HEK293T (cell line): Measurements from ENCODE around the gene C6orf89.

ENCODE experiments used
- CTCF ChIA-PET: fragments of 350-600 bp; formaldehyde crosslinking; extraction: SDS; loops from one replicate; lab custom pipeline; 2021; ENCODE audit warnings: antibody characterized with exemption, inconsistent platforms; lab: Yijun Ruan, JAX
- POLR2A ChIA-PET: fragments of 350-600 bp; formaldehyde crosslinking; extraction: SDS; loops from one replicate; lab custom pipeline; 2020; ENCODE audit warnings: antibody characterized with exemption, inconsistent platforms; lab: Yijun Ruan, JAX
- DNase-seq: peaks from one replicate; pipeline ENCODE4 v3.0.0; 2012; ENCODE audit warnings: mixed read lengths; ENCODE audit errors: extremely low spot score
- ARNT ChIP-seq: fragments of 450-650 bp; IDR thresholded peaks from 2 replicates; pipeline ENCODE4 v1.6.1; 2017; ENCODE audit warnings: mild to moderate bottlenecking
- BHLHE40 ChIP-seq: fragments of 450-650 bp; IDR thresholded peaks from 2 replicates; pipeline ENCODE4 v1.6.1; 2016; ENCODE audit warnings: mild to moderate bottlenecking, moderate library complexity, borderline replicate concordance
- CTBP1 ChIP-seq: fragments of 450-650 bp; IDR thresholded peaks from 2 replicates; pipeline ENCODE4 v1.6.1; 2016; ENCODE audit warnings: borderline replicate concordance
- ELF4 ChIP-seq: fragments of 450-650 bp; IDR thresholded peaks from 2 replicates; pipeline ENCODE4 v1.6.1; 2017; ENCODE audit warnings: antibody characterized with exemption
- FOXA1 ChIP-seq: fragments of 450-650 bp; IDR thresholded peaks from 2 replicates; pipeline ENCODE4 v1.6.1; 2016; ENCODE audit warnings: mild to moderate bottlenecking
- FOXK2 ChIP-seq: fragments of 450-650 bp; IDR thresholded peaks from 2 replicates; pipeline ENCODE4 v1.6.1; 2016; ENCODE audit warnings: mild to moderate bottlenecking
- FOXM1 ChIP-seq: fragments of 450-650 bp; IDR thresholded peaks from 2 replicates; pipeline ENCODE4 v1.6.1; 2017; ENCODE audit warnings: mild to moderate bottlenecking, borderline replicate concordance
- HDGF ChIP-seq: fragments of 450-650 bp; IDR thresholded peaks from 2 replicates; pipeline ENCODE4 v1.6.1; 2017; ENCODE audit warnings: antibody characterized with exemption, borderline replicate concordance
- L3MBTL2 ChIP-seq: fragments of 450-650 bp; conservative IDR thresholded peaks from 2 replicates; pipeline ENCODE4 v1.6.1; 2016; ENCODE audit warnings: mild to moderate bottlenecking
- LEF1 ChIP-seq: fragments of 450-650 bp; IDR thresholded peaks from 2 replicates; pipeline ENCODE4 v1.6.1; 2017; ENCODE audit warnings: mild to moderate bottlenecking, borderline replicate concordance
- NFRKB ChIP-seq: fragments of 450-650 bp; IDR thresholded peaks from 2 replicates; pipeline ENCODE4 v1.6.1; 2016; ENCODE audit warnings: mild to moderate bottlenecking, moderate library complexity
- PKNOX1 ChIP-seq: fragments of 450-650 bp; IDR thresholded peaks from 2 replicates; pipeline ENCODE4 v1.6.1; 2016
- SP1 ChIP-seq: fragments of 450-650 bp; IDR thresholded peaks from 2 replicates; pipeline ENCODE4 v1.6.1; 2017
- SUZ12 ChIP-seq: fragments of 450-650 bp; IDR thresholded peaks from 2 replicates; pipeline ENCODE4 v1.6.1; 2016; ENCODE audit warnings: mild to moderate bottlenecking
- TARDBP ChIP-seq: fragments of 450-650 bp; IDR thresholded peaks from 2 replicates; pipeline ENCODE4 v1.6.1; 2016
- ZNF384 ChIP-seq: fragments of 450-650 bp; IDR thresholded peaks from 2 replicates; pipeline ENCODE4 v1.6.1; 2016

C6orf89 gene

DNA sequence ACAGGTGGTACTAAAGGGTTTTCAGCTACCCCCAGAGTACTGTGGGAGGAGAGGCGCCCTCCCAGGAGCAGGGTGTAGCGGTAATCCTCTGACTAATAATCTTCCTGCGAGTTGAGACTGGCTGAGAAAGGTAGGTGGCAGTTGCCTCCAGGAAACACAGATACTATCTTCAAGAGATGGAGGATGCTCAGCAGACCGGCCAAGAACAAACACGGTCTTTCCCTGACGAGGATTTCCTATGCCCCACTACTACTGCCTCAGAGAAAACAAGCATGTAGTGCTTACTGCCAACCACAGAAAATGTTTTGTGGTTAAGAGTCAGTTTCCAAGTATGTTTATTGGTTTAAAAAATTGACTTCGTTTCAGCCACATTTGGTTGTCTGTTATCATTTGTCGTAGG lies 26.8 kb downstream of the C6orf89 start:
- TF ChIP-seq TARDBP (no peak), ELF4 (no peak), L3MBTL2 (no peak), ARNT (no peak), PKNOX1 (no peak), LEF1 (no peak), FOXM1 (no peak), HDGF (no peak)
- POLR2A ChIA-PET, result no interaction called here
- no peak for DNase-seq
- CTCF ChIA-PET, result no interaction called here

- CTCF ChIA-PET, result interaction anchor here (1.5 kb wide), 1 partner anchor 63 kb away, joined by 3 read pairs; no protein-coding TSS in a partner anchor
- TF ChIP-seq SUZ12, result no peak
- no peak for TF ChIP-seq TARDBP
- no peak for TF ChIP-seq ARNT
- TF ChIP-seq FOXA1, result no peak
- TF ChIP-seq LEF1, result no peak
- no peak for TF ChIP-seq FOXK2
- TF ChIP-seq CTBP1, result no peak
- no peak for TF ChIP-seq L3MBTL2
- no peak for TF ChIP-seq ZNF384
- TF ChIP-seq HDGF, result no peak
- no peak for TF ChIP-seq PKNOX1
- TF ChIP-seq BHLHE40, result no peak
- no peak for TF ChIP-seq NFRKB
- no peak for DNase-seq
- POLR2A ChIA-PET, result no interaction called here
Observed at GRCh38 chr6:36913082-36913481, 27.3 kb downstream of the C6orf89 start.

DNA sequence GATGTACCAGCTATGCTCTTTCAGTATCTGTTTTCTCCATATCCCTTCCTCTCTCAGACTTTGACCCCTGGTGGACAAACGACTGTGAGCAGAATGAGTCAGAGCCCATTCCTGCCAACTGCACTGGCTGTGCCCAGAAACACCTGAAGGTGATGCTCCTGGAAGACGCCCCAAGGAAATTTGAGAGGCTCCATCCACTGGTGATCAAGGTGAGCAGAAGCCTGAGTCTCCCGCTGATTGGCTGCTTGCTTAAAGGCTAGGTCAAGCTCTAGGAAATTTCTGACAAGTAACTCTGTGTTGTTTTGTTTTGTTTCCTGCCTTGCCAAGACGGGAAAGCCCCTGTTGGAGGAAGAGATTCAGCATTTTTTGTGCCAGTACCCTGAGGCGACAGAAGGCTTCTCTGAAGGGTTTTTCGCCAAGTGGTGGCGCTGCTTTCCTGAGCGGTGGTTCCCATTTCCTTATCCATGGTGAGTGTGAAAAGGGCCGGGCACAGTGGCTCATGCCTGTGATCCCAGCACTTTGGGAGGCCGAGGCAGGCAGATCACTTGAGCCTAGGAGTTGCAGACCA lies 28.6 kb downstream of the C6orf89 start:
- no peak for DNase-seq
- CTCF ChIA-PET, result interaction anchor here (1.5 kb wide), 1 partner anchor 64 kb away, joined by 3 read pairs; no protein-coding TSS in a partner anchor
- TF ChIP-seq ARNT, result no peak
- TF ChIP-seq SUZ12, result no peak
- TF ChIP-seq FOXA1, result no peak
- no peak for TF ChIP-seq ZNF384
- TF ChIP-seq NFRKB, result no peak
- no peak for TF ChIP-seq SP1
- TF ChIP-seq HDGF, result no peak
- TF ChIP-seq CTBP1, result no peak
- TF ChIP-seq FOXK2, result no peak
- TF ChIP-seq TARDBP, result no peak
- TF ChIP-seq LEF1, result no peak
- no peak for TF ChIP-seq ELF4
- no peak for TF ChIP-seq BHLHE40
- no peak for TF ChIP-seq L3MBTL2
- TF ChIP-seq FOXM1, result no peak
- TF ChIP-seq PKNOX1, result no peak
- POLR2A ChIA-PET, result no interaction called here

- TF ChIP-seq LEF1 (no peak), ZNF384 (no peak), FOXK2 (no peak), CTBP1 (no peak), FOXA1 (no peak), SUZ12 (no peak), SP1 (no peak), BHLHE40 (no peak), NFRKB (no peak), PKNOX1 (no peak)
- POLR2A ChIA-PET, result no interaction called here
- CTCF ChIA-PET, result no interaction called here
- DNase-seq, result no peak
Observed at GRCh38 chr6:36915599-36915998, 29.8 kb downstream of the C6orf89 start.

DNA sequence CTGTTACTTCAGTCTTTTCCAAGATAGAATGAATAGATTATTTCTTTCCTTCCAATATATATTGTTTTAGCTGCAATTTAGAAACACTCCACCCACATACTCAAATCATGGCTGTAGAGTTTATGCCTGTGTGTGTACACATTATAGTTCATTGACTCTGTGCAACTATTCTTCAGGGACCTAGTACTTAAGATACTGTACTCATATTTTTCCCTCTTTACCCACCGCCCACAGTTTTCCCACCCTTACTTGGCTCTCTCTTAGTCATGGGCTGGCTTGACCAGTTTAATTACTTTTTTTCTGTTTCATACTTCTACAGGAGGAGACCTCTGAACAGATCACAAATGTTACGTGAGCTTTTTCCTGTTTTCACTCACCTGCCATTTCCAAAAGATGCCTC lies 30.4 kb downstream of the C6orf89 start:
- TF ChIP-seq PKNOX1, result no peak
- no peak for TF ChIP-seq ARNT
- no peak for TF ChIP-seq HDGF
- TF ChIP-seq FOXA1, result no peak
- TF ChIP-seq LEF1, result no peak
- no peak for TF ChIP-seq CTBP1
- no peak for TF ChIP-seq SP1
- TF ChIP-seq ZNF384, result no peak
- TF ChIP-seq TARDBP, result no peak
- no peak for TF ChIP-seq FOXK2
- POLR2A ChIA-PET, result no interaction called here
- DNase-seq, result no peak
- CTCF ChIA-PET, result no interaction called here

DNA sequence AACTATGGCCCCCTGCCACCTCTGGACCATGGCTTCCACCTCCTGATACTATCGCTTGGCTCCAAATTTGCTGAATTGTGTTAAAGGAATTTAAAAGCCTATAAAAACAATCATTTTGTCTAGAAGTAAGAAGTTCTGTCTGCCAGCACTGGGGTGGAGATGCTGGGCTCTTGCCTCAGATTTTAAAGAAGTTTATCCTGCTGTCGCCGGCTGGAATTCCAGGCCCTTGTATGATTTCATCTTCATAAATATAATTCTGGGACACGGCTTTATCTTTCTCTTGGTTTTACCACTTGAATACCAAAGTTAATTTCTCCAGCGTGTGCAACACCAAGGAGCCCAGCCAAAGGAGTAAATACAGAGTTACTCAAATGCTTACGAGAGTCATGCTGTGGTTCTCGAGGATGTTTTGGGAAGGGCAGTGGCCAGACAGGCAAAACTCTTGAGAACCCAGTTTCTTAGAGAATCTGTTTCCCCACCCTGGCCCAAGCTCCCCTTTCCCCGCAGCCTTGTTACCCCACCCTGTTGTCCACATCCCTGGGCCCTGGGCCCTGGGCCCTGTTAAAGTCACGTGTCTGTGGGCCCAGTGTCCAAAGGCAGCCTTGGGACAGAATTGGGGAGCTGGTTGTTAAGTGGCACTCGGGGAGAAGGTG lies 31.9 kb downstream of the C6orf89 start:
- DNase-seq, result no peak
- ChIA-PET POLR2A (no interaction called here), CTCF (no interaction called here)
- TF ChIP-seq PKNOX1 (no peak), HDGF (no peak), SP1 (no peak), FOXK2 (no peak), BHLHE40 (no peak), FOXM1 (no peak), ARNT (no peak), ZNF384 (no peak), L3MBTL2 (no peak), TARDBP (no peak), FOXA1 (no peak), CTBP1 (no peak), NFRKB (no peak), ELF4 (no peak), SUZ12 (no peak), LEF1 (no peak)
